Measurements from ENCODE around the gene CAMTA1. TPM values are rescaled to one million over a fixed set of nuclear protein-coding genes. Genes with fewer than 3 reads are reported as not detected.

CAMTA1 gene
- polyA plus RNA-seq, 1 donor (not counting 4 experiments of a cell fraction or from before 2014, with no cell fraction given): 51.4 TPM

DNA sequence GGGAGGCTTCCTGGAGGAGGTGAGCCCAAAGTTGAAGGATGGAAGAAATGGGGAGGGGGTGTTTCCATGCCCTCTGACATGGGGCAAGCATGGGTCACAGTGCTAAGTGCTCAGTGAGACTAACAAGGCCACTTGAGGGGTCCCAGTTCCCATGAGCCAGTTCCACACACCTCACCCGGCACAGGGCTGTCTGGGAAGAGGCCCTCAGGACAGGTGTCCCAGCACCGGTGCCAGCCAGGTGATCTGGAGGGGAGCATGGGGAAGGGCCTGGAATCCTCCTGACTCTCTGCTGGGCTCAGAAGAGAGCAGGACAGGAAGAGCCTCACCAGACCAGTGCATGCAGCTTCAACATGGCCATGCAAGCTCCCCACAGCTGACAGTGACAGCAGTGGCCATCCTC is 691.1 kb downstream of the CAMTA1 start:
- no peak overlapping the region for H3K9ac ChIP-seq (ENCODE audit: control insufficient read depth, extremely low read depth, insufficient read depth, low read length)
- no peak overlapping the region for H3K27ac ChIP-seq (ENCODE audit: control insufficient read depth, insufficient read depth, low read length)
- no peaks in the 10 kb centered on the region for H4K20me1 ChIP-seq (ENCODE audit: control insufficient read depth, extremely low read depth, insufficient read depth, low read length)
- no peak overlapping the region for H3K4me2 ChIP-seq (ENCODE audit: control insufficient read depth, extremely low read depth, insufficient read depth, low read depth, low read length)
- no peaks in the 10 kb centered on the region for H3K36me3 ChIP-seq (ENCODE audit: control insufficient read depth in 2 of 2, extremely low read depth in 1 of 2, insufficient read depth in 2 of 2, low read length in 2 of 2)
- no peaks in the 10 kb centered on the region for H3K9me3 ChIP-seq (ENCODE audit: control insufficient read depth, low read depth, low read length)
- no peak for FAIRE-seq
- TF ChIP-seq EZH2 (IDR thresholded peaks at IDR 0.05; ENCODE audit: low read length): no peak
- TF ChIP-seq, protein P1, sequence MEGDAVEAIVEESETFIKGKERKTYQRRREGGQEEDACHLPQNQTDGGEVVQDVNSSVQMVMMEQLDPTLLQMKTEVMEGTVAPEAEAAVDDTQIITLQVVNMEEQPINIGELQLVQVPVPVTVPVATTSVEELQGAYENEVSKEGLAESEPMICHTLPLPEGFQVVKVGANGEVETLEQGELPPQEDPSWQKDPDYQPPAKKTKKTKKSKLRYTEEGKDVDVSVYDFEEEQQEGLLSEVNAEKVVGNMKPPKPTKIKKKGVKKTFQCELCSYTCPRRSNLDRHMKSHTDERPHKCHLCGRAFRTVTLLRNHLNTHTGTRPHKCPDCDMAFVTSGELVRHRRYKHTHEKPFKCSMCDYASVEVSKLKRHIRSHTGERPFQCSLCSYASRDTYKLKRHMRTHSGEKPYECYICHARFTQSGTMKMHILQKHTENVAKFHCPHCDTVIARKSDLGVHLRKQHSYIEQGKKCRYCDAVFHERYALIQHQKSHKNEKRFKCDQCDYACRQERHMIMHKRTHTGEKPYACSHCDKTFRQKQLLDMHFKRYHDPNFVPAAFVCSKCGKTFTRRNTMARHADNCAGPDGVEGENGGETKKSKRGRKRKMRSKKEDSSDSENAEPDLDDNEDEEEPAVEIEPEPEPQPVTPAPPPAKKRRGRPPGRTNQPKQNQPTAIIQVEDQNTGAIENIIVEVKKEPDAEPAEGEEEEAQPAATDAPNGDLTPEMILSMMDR (optimal IDR thresholded peaks at IDR 0.05 in 1 of 3, IDR thresholded peaks at IDR 0.05 in 1 of 3, conservative IDR thresholded peaks at IDR 0.05 in 1 of 3; ENCODE audit: extremely low read depth in 1 of 3, insufficient read depth in 2 of 3, low read length in 3 of 3): no peak
- no peaks in the 10 kb centered on the region for H3K79me2 ChIP-seq (ENCODE audit: control insufficient read depth, insufficient read depth, low read length)
- H2AFZ ChIP-seq (ENCODE audit: control insufficient read depth, low read length): no peak overlapping the region
- no peak overlapping the region for H3K4me3 ChIP-seq (ENCODE audit: control insufficient read depth in 2 of 3, extremely low read depth in 1 of 3, insufficient read depth in 2 of 3, low read depth in 1 of 3, low read length in 3 of 3)
- dilution Hi-C loops (cut with MboI; ENCODE audit: extremely low pct_ligation_motif_present, low sequenced_read_pairs): no loop called here
- H3K27me3 ChIP-seq (ENCODE audit: control insufficient read depth, extremely low read depth, insufficient read depth, low read length): peaks cover 36% of the 10 kb centered on the region
- H3K4me1 ChIP-seq (ENCODE audit: control insufficient read depth, extremely low read depth, insufficient read depth, low read length): peaks cover 8% of the 10 kb centered on the region
- H3K9me1 ChIP-seq (ENCODE audit: control insufficient read depth, extremely low read depth, insufficient read depth, low read length): no peaks in the 10 kb centered on the region
- no peak for DNase-seq (ENCODE audit: low read depth, low spot score)

DNA sequence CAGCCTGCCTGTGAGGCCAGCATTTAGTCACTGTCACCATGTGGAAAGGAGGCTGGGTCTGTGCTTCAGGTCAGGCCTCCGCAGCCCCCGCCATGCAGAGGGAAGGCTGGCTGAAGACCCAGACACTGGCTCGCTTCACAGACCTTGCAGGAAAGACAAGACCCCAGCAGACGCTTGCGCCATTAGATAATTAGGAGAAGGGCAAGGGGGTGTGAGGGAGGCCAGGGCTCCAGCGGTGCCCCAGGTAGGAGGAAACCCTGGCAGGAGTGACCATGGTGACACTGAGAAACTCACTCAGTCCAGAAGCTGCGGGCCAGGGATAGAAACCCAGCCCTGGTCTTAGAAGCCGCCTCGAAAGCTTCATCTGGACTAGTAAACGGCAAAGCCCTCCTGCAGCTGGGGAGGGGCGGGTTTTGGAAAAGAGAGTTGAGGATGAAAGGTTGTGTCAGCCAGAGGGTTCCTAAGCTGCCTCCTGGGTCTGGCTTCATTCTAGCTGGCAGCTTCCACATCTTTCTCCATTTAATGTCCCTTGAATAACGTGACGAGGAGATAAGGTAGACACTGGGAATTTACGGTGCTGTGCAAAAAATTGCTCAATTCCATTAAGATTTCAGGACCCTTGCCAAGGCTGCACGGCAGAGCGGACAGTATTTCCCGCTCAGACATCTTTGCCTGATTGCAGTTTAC is 691.8 kb downstream of the CAMTA1 start:
- Histone ChIP-seq H2AFZ (ENCODE audit: control insufficient read depth, low read length) (no peak overlapping the region), H3K4me2 (ENCODE audit: control insufficient read depth, extremely low read depth, insufficient read depth, low read depth, low read length) (no peak overlapping the region)

More for the DNA sequence above, 691.8 kb downstream of the CAMTA1 start:
- no peak overlapping the region for H3K27ac ChIP-seq (ENCODE audit: control insufficient read depth, insufficient read depth, low read length)
- H3K9ac ChIP-seq (ENCODE audit: control insufficient read depth, extremely low read depth, insufficient read depth, low read length): no peak overlapping the region
- no peaks in the 10 kb centered on the region for H3K9me3 ChIP-seq (ENCODE audit: control insufficient read depth, low read depth, low read length)
- H4K20me1 ChIP-seq (ENCODE audit: control insufficient read depth, extremely low read depth, insufficient read depth, low read length): no peaks in the 10 kb centered on the region
- dilution Hi-C loops (cut with MboI; ENCODE audit: extremely low pct_ligation_motif_present, low sequenced_read_pairs): no loop called here
- no peak for DNase-seq (ENCODE audit: low read depth, low spot score)
- no peak overlapping the region for H3K4me3 ChIP-seq (ENCODE audit: control insufficient read depth in 2 of 3, extremely low read depth in 1 of 3, insufficient read depth in 2 of 3, low read depth in 1 of 3, low read length in 3 of 3)
- no peaks in the 10 kb centered on the region for H3K79me2 ChIP-seq (ENCODE audit: control insufficient read depth, insufficient read depth, low read length)
- FAIRE-seq: no peak
- H3K27me3 ChIP-seq (ENCODE audit: control insufficient read depth, extremely low read depth, insufficient read depth, low read length): peaks cover 36% of the 10 kb centered on the region
- peaks cover 2% of the 10 kb centered on the region for H3K4me1 ChIP-seq (ENCODE audit: control insufficient read depth, extremely low read depth, insufficient read depth, low read length)
- H3K36me3 ChIP-seq (ENCODE audit: control insufficient read depth in 2 of 2, extremely low read depth in 1 of 2, insufficient read depth in 2 of 2, low read length in 2 of 2): no peaks in the 10 kb centered on the region
- H3K9me1 ChIP-seq (ENCODE audit: control insufficient read depth, extremely low read depth, insufficient read depth, low read length): no peaks in the 10 kb centered on the region
- TF ChIP-seq, protein P1 (optimal IDR thresholded peaks at IDR 0.05 in 1 of 3, IDR thresholded peaks at IDR 0.05 in 1 of 3, conservative IDR thresholded peaks at IDR 0.05 in 1 of 3; ENCODE audit: extremely low read depth in 1 of 3, insufficient read depth in 2 of 3, low read length in 3 of 3): no peak
- TF ChIP-seq EZH2 (IDR thresholded peaks at IDR 0.05; ENCODE audit: low read length): no peak

Measured in keratinocyte (primary cell).